Type B pancreatic cell (in vitro differentiated cells): ENCODE data around the gene ZMYND8. TPM values are rescaled to one million over a fixed set of nuclear protein-coding genes. Genes with fewer than 3 reads are reported as not detected.
A peak's percentile ranks its signal among the peaks of the same experiment; 100 is the strongest.
"Not testable (repeated sequence)": the region's sequence is repeated elsewhere in the genome, so short reads cannot be mapped to it uniquely, and the experiment has no call there.

Source experiments
- DNase-seq: peaks from one replicate; pipeline ENCODE4 v3.0.0; 2021; ENCODE audit warnings: mixed read lengths; ENCODE audit not compliant: unreplicated experiment; ENCODE audit errors: extremely low spot score
- H3K27ac Mint-ChIP-seq: 2 replicates; pipeline ENCODE4 v1.8.0; 2021; ENCODE audit warnings: mild to moderate bottlenecking, mixed read lengths
- H3K27me3 Mint-ChIP-seq: 2 replicates; pipeline ENCODE4 v1.8.0; 2021; ENCODE audit warnings: mixed read lengths
- H3K36me3 Mint-ChIP-seq: 2 replicates; pipeline ENCODE4 v1.8.0; 2021; ENCODE audit warnings: mixed read lengths
- H3K4me1 Mint-ChIP-seq: one replicate; pipeline ENCODE4 v1.8.0; 2021; ENCODE audit warnings: mixed read lengths; ENCODE audit not compliant: unreplicated experiment
- H3K4me3 Mint-ChIP-seq: 2 replicates; pipeline ENCODE4 v1.8.0; 2021; ENCODE audit warnings: mild to moderate bottlenecking, mixed read lengths
- H3K9me3 Mint-ChIP-seq: 2 replicates; pipeline ENCODE4 v1.8.0; 2021; ENCODE audit warnings: mixed read lengths
- total RNA-seq: library from RNA; stranded (reverse); gene quantifications from 2 replicates; pipeline ENCODE4 v1.2.1, GENCODE V29; 2021; ENCODE audit warnings: low replicate concordance
- TF ChIP-seq, protein P1 (sequence below): fragments of 200-600 bp; sonication (generic); conservative IDR thresholded peaks from 2 replicates; pipeline ENCODE4 v1.5.0; 2021; ENCODE audit warnings: antibody characterized with exemption, mild to moderate bottlenecking

The ZMYND8 gene
- total RNA-seq, 1 donor from 2014 or later = 58.9 TPM

DNA sequence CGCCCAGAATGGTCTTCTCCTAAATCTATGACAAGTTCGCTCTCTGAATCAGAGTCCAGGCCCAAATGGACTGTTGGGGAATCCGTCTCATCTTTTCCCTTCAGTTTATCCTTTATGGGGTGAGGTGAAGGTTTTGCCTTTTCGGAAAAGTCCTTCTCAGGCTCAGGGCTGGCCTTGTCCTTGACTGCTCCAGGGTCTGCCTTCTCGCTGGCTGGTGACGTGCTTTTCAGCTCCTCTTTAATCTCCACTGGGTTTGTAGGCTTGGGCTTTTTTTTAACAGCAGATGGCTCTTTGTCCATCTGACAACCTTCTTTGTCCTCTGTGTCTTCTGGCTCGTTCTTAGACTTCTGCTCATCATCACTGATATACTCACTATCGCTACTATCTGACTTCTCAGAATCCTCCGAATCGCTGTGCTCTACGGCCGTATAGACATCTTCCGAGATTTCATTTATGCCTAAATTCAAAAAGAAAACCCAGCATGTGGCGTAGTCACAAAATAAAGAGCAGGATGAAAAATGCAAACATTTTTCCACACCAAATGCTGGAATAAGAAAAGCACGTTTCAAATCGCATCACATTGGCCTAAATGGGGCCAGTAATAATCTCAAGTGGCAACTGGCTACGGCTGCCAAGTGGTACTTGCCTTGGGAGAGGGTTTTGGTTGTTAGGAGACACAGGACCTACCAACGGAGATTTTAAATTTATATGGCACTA lies 110.3 kb downstream of the ZMYND8 start:
- TF ChIP-seq, protein P1, sequence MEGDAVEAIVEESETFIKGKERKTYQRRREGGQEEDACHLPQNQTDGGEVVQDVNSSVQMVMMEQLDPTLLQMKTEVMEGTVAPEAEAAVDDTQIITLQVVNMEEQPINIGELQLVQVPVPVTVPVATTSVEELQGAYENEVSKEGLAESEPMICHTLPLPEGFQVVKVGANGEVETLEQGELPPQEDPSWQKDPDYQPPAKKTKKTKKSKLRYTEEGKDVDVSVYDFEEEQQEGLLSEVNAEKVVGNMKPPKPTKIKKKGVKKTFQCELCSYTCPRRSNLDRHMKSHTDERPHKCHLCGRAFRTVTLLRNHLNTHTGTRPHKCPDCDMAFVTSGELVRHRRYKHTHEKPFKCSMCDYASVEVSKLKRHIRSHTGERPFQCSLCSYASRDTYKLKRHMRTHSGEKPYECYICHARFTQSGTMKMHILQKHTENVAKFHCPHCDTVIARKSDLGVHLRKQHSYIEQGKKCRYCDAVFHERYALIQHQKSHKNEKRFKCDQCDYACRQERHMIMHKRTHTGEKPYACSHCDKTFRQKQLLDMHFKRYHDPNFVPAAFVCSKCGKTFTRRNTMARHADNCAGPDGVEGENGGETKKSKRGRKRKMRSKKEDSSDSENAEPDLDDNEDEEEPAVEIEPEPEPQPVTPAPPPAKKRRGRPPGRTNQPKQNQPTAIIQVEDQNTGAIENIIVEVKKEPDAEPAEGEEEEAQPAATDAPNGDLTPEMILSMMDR = no peak
- peaks cover 35% of the 10 kb centered on the region for H3K36me3 Mint-ChIP-seq
- no peak for DNase-seq
- H3K27me3 Mint-ChIP-seq = no peaks in the 10 kb centered on the region
- no peaks in the 10 kb centered on the region for H3K9me3 Mint-ChIP-seq
- H3K27ac Mint-ChIP-seq = peak overlapping the region; percentile 1
- H3K4me1 Mint-ChIP-seq = peaks cover 19% of the 10 kb centered on the region
- no peak overlapping the region for H3K4me3 Mint-ChIP-seq

DNA sequence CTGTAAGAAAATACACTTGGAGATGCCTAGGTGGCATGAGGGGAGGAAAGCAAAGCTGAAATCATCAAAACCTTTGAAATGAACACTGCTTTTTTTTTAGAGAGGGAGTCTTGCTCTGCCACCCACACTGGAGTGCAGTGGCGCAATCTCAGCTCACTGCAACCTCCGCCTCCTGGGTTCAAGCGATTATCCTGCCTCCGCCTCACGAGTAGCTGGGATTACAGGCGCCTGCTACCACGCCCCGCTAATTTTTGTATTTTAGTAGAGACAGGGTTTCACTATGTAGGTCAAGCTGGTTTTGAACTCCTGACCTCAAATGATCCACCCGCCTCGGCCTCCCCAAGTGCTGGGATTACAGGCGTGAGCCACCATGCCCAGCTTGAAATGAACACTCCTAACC lies 111.3 kb downstream of the ZMYND8 start:
- H3K4me1 Mint-ChIP-seq = peaks cover 20% of the 10 kb centered on the region
- peaks cover 35% of the 10 kb centered on the region for H3K36me3 Mint-ChIP-seq
- H3K27ac Mint-ChIP-seq, H3K27me3 Mint-ChIP-seq, DNase-seq, H3K9me3 Mint-ChIP-seq, H3K4me3 Mint-ChIP-seq: not testable (repeated sequence)

DNA sequence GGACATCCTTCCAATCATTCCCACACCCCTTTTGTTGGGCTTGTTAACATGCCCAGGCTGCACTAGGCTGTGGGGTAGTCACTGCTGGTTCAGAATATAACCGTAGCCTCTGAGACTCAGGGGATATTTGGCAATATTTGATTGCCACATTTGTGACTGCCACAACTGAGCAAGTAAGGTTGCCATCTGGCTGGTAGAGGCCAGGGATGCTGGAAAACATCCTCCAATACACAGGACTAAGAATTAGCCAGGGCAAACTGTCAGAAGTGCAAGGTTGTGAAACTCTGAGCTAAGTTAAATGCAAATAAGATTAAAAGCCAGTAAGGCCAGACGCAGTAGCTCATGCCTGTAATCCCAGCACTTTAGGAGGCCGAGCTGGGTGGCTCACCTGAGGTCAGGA lies 112.0 kb downstream of the ZMYND8 start:
- Mint-ChIP-seq H3K4me1 (peaks cover 20% of the 10 kb centered on the region), H3K4me3 (no peak overlapping the region), H3K27me3 (no peaks in the 10 kb centered on the region), H3K27ac (no peak overlapping the region), H3K36me3 (peaks cover 37% of the 10 kb centered on the region), H3K9me3 (no peaks in the 10 kb centered on the region)
- TF ChIP-seq, protein P1 = no peak
- no peak for DNase-seq

DNA sequence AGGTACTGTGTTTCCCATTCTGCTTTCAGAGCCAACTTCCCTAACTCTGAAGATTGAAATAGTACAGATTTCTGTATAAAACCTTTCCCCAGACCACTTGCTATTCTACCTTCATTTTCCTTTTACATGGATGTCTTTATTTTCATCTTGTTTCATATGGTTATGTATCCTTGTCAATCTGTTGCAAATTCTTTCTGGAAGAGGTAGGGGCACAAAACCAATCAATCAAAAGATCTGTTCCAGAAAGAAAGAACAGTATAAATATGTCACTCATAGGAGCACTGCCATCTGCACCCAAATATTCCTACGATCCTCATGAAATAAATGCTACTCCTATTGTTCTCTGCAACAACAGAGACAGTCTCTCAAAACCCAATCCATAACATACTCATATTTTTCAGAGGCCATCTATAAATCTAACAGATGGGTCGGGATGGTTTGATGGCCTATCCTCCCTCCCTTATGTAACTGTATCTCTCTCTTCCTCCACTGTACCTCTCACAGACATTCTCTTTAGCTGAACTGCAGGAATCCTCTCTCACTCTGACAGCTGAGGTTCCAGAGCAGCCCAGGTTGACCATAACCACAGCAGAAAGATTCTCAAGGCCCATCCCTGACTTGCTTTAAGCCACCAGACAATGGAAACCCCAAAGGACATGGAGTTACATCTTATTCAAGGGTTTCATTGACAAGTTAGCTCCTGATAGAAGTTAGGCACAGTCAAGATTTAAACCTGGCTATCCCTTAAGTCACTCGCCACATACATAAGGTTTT lies 112.8 kb downstream of the ZMYND8 start:
- DNase-seq = no peak
- H3K4me3 Mint-ChIP-seq = no peak overlapping the region
- no peaks in the 10 kb centered on the region for H3K27me3 Mint-ChIP-seq
- H3K36me3 Mint-ChIP-seq = peaks cover 34% of the 10 kb centered on the region
- H3K27ac Mint-ChIP-seq = peak overlapping the region; percentile 5
- no peaks in the 10 kb centered on the region for H3K9me3 Mint-ChIP-seq
- H3K4me1 Mint-ChIP-seq = peaks cover 20% of the 10 kb centered on the region
- TF ChIP-seq, protein P1 = no peak

DNA sequence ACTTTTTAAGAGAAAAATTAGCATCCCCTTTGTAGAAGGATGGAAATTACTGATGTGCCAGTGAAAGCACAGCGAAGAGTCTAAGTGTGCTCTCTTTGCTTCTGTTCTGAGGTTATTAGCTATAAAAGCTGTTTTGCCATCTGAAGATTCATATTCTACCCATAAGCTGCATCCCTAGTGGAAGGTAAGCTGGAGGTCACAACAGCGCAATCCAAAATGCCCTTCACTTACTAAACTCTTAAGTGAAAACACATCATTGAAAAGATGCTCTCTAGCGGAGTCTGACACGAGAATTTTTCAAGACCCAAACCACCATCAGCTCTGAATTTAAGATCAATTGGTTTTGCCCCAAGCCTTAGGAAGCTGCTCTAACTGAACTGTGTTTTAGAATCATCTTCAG lies 113.5 kb downstream of the ZMYND8 start:
- Mint-ChIP-seq H3K4me1 (peaks cover 20% of the 10 kb centered on the region), H3K36me3 (peaks cover 33% of the 10 kb centered on the region), H3K27me3 (no peaks in the 10 kb centered on the region), H3K9me3 (no peaks in the 10 kb centered on the region), H3K27ac (peak overlapping the region; percentile 21), H3K4me3 (no peak overlapping the region)
- TF ChIP-seq, protein P1 = no peak
- no peak for DNase-seq

DNA sequence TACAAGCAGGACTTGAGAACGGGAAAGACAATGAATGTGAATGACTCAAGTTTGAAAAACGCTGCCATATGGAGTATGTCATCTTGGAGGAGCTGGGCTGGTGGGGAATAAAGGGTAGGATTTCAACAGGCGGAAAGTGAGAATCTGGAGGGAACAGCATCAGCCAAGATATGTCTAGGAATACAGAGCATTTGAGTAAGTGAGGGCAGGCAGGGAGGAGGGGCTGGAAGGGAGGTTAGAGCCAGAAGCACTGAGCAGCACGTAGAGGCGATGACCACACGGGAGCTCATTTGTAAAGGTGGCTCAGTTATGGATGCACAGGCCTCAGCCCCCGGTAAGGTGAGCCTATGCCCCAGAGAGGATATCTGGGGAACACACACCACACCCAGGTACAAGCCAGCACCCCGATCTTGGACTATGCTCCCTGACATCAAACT lies 115.1 kb downstream of the ZMYND8 start:
- Mint-ChIP-seq H3K36me3 (peaks cover 31% of the 10 kb centered on the region), H3K9me3 (no peaks in the 10 kb centered on the region), H3K4me1 (peaks cover 20% of the 10 kb centered on the region), H3K27me3 (no peaks in the 10 kb centered on the region), H3K27ac (peak overlapping the region; percentile 62), H3K4me3 (no peak overlapping the region)
- TF ChIP-seq, protein P1 = no peak
- DNase-seq = no peak

DNA sequence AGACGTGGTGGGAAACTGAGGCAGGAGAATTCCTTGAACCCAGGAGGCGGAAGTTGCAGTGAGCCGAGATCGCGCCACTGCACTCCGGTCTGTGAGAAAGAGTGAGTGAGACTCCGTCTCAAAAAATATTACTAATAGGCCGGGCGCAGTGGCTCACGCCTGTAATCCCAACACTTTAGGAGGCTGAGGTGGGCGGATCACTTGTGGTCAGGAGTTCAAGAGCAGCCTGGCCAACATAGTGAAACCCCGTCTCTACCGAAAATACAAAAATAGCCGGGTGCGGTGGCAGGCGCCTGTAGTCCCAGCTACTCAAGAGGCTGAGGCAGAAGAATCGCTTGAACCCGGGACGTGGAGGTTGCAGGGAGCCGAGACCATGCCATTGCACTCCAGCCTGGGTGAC lies 116.4 kb downstream of the ZMYND8 start:
- H3K27me3 Mint-ChIP-seq, H3K9me3 Mint-ChIP-seq, DNase-seq, H3K4me3 Mint-ChIP-seq, H3K27ac Mint-ChIP-seq: not testable (repeated sequence)
- Mint-ChIP-seq H3K4me1 (peaks cover 20% of the 10 kb centered on the region), H3K36me3 (peaks cover 31% of the 10 kb centered on the region)
